ENCODE data around the gene OTUD1. TPM values are rescaled to one million over a fixed set of nuclear protein-coding genes. Genes with fewer than 3 reads are reported as not detected.

OTUD1 gene
- total RNA-seq, 1 donor from 2014 or later, result 13.7 TPM

- Histone ChIP-seq H3K4me3 (ENCODE audit: low read depth, low read length) (no peak overlapping the region), H3K27me3 (ENCODE audit: control insufficient read depth, insufficient read depth, low read length) (no peaks in the 10 kb centered on the region), H3K36me3 (ENCODE audit: control insufficient read depth, insufficient read depth, low read length) (no peaks in the 10 kb centered on the region)
- TF ChIP-seq CTCF (IDR thresholded peaks at IDR 0.05; ENCODE audit: insufficient read depth, low read length, poor library complexity, severe bottlenecking), result no peak
- no peak for DNase-seq (ENCODE audit: low read depth)
Observed at GRCh38 chr10:23461557-23461956, 22.7 kb downstream of the OTUD1 start.

- TF ChIP-seq CTCF (IDR thresholded peaks at IDR 0.05; ENCODE audit: insufficient read depth, low read length, poor library complexity, severe bottlenecking), result no peak
Observed at GRCh38 chr10:23467012-23467411, 28.1 kb downstream of the OTUD1 start.

GRCh38 chr10:23467548-23467947 lies 28.7 kb downstream of the OTUD1 start:
- no peaks in the 10 kb centered on the region for H3K27me3 ChIP-seq (ENCODE audit: control insufficient read depth, insufficient read depth, low read length)
- no peak for TF ChIP-seq CTCF (IDR thresholded peaks at IDR 0.05; ENCODE audit: insufficient read depth, low read length, poor library complexity, severe bottlenecking)
- no peak overlapping the region for H3K4me3 ChIP-seq (ENCODE audit: low read depth, low read length)
- DNase-seq (ENCODE audit: low read depth), result no peak
- H3K36me3 ChIP-seq (ENCODE audit: control insufficient read depth, insufficient read depth, low read length), result no peaks in the 10 kb centered on the region

More at GRCh38 chr10:23467012-23467411, 28.1 kb downstream of the OTUD1 start:
- no peak for DNase-seq (ENCODE audit: low read depth)
- no peak overlapping the region for H3K4me3 ChIP-seq (ENCODE audit: low read depth, low read length)
- no peaks in the 10 kb centered on the region for H3K36me3 ChIP-seq (ENCODE audit: control insufficient read depth, insufficient read depth, low read length)
- H3K27me3 ChIP-seq (ENCODE audit: control insufficient read depth, insufficient read depth, low read length), result no peaks in the 10 kb centered on the region

- H3K36me3 ChIP-seq (ENCODE audit: control insufficient read depth, insufficient read depth, low read length), result no peaks in the 10 kb centered on the region
- TF ChIP-seq CTCF (IDR thresholded peaks at IDR 0.05; ENCODE audit: insufficient read depth, low read length, poor library complexity, severe bottlenecking), result no peak
- H3K4me3 ChIP-seq (ENCODE audit: low read depth, low read length), result no peak overlapping the region
- no peak for DNase-seq (ENCODE audit: low read depth)
- H3K27me3 ChIP-seq (ENCODE audit: control insufficient read depth, insufficient read depth, low read length), result no peaks in the 10 kb centered on the region
Observed at GRCh38 chr10:23469596-23470237, 30.8 kb downstream of the OTUD1 start.

GRCh38 chr10:23472181-23472580 lies 33.3 kb downstream of the OTUD1 start:
- Histone ChIP-seq H3K4me3 (ENCODE audit: low read depth, low read length) (no peak overlapping the region), H3K36me3 (ENCODE audit: control insufficient read depth, insufficient read depth, low read length) (no peaks in the 10 kb centered on the region), H3K27me3 (ENCODE audit: control insufficient read depth, insufficient read depth, low read length) (no peaks in the 10 kb centered on the region)
- DNase-seq (ENCODE audit: low read depth), result no peak
- no peak for TF ChIP-seq CTCF (IDR thresholded peaks at IDR 0.05; ENCODE audit: insufficient read depth, low read length, poor library complexity, severe bottlenecking)

GRCh38 chr10:23474081-23474480 lies 35.2 kb downstream of the OTUD1 start:
- TF ChIP-seq CTCF (IDR thresholded peaks at IDR 0.05; ENCODE audit: insufficient read depth, low read length, poor library complexity, severe bottlenecking), result no peak
- DNase-seq (ENCODE audit: low read depth), result no peak
- Histone ChIP-seq H3K36me3 (ENCODE audit: control insufficient read depth, insufficient read depth, low read length) (no peaks in the 10 kb centered on the region), H3K27me3 (ENCODE audit: control insufficient read depth, insufficient read depth, low read length) (no peaks in the 10 kb centered on the region), H3K4me3 (ENCODE audit: low read depth, low read length) (no peak overlapping the region)
